Astrocyte (in vitro differentiated cells and primary cell): ENCODE measurements around the gene MARCHF10. TPM values are rescaled to one million over a fixed set of nuclear protein-coding genes. Genes with fewer than 3 reads are reported as not detected.

Source experiments
- DNase-seq: peaks from one replicate; pipeline ENCODE4 v3.0.0-alpha.2; 2010; ENCODE audit warnings: low read depth
- FAIRE-seq: peaks from 2 replicates; lab custom pipeline; 2011; peaks lifted over from hg19 to GRCh38; lab: Jason Lieb, UNC
- H2AFZ ChIP-seq: 2 replicates; pipeline ENCODE4 v1.6.0; 2012; ENCODE audit warnings: low read depth, low read length, inconsistent platforms
- H3K27ac ChIP-seq: 2 replicates; pipeline ENCODE4 v1.5.1; 2011; ENCODE audit warnings: low read depth, low read length, inconsistent platforms
- H3K27me3 ChIP-seq: 2 replicates; pipeline ENCODE4 v1.6.0; 2011; ENCODE audit warnings: low read length, inconsistent platforms; ENCODE audit not compliant: insufficient read depth
- H3K36me3 ChIP-seq: 2 replicates; pipeline ENCODE4 v1.5.1; 2011; ENCODE audit warnings: low read length, inconsistent platforms; ENCODE audit not compliant: insufficient read depth
- H3K4me1 ChIP-seq: 2 replicates; pipeline ENCODE4 v1.5.1; 2011; ENCODE audit warnings: low read length, inconsistent platforms; ENCODE audit not compliant: insufficient read depth
- H3K4me2 ChIP-seq: 2 replicates; pipeline ENCODE4 v1.6.0; 2012; ENCODE audit warnings: low read length, inconsistent platforms
- H3K4me3 ChIP-seq: 2 replicates; pipeline ENCODE4 v1.5.1; 2011; ENCODE audit warnings: low read depth, mild to moderate bottlenecking, low read length, inconsistent platforms; ENCODE audit not compliant: insufficient read depth
- H3K79me2 ChIP-seq: 2 replicates; pipeline ENCODE4 v1.6.0; 2012; ENCODE audit warnings: mild to moderate bottlenecking, low read length, inconsistent platforms; ENCODE audit not compliant: insufficient read depth
- H3K9ac ChIP-seq: 2 replicates; pipeline ENCODE4 v1.6.0; 2012; ENCODE audit warnings: mild to moderate bottlenecking, low read length, inconsistent platforms
- H3K9me3 ChIP-seq: 2 replicates; pipeline ENCODE4 v1.5.1; 2012; ENCODE audit warnings: low read depth, mild to moderate bottlenecking, low read length, inconsistent platforms; ENCODE audit not compliant: insufficient read depth
- H4K20me1 ChIP-seq: 2 replicates; pipeline ENCODE4 v1.6.0; 2012; ENCODE audit warnings: low read length, inconsistent platforms; ENCODE audit not compliant: insufficient read depth
- H3K27ac Mint-ChIP-seq: one replicate; pipeline ENCODE4 v1.8.0; 2021; ENCODE audit warnings: mild to moderate bottlenecking, mixed read lengths; ENCODE audit not compliant: unreplicated experiment
- H3K27me3 Mint-ChIP-seq: one replicate; pipeline ENCODE4 v1.8.0; 2021; ENCODE audit warnings: low read depth, mixed read lengths; ENCODE audit not compliant: unreplicated experiment
- H3K36me3 Mint-ChIP-seq: one replicate; pipeline ENCODE4 v1.8.0; 2021; ENCODE audit warnings: low read depth, mixed read lengths; ENCODE audit not compliant: unreplicated experiment
- H3K4me1 Mint-ChIP-seq: one replicate; pipeline ENCODE4 v1.8.0; 2021; ENCODE audit warnings: low read depth, mixed read lengths; ENCODE audit not compliant: unreplicated experiment
- H3K4me3 Mint-ChIP-seq: one replicate; pipeline ENCODE4 v1.8.0; 2021; ENCODE audit warnings: mild to moderate bottlenecking, moderate library complexity, mixed read lengths; ENCODE audit not compliant: unreplicated experiment
- H3K9me3 Mint-ChIP-seq: one replicate; pipeline ENCODE4 v1.8.0; 2021; ENCODE audit warnings: mild to moderate bottlenecking, mixed read lengths; ENCODE audit not compliant: unreplicated experiment
- EZH2 ChIP-seq: IDR thresholded peaks from 2 replicates; pipeline ENCODE4 v1.6.1; 2012; ENCODE audit warnings: mild to moderate bottlenecking, low read length, inconsistent platforms; ENCODE audit not compliant: insufficient read depth
- total RNA-seq: library from RNA; stranded (reverse); gene quantifications from 2 replicates; pipeline ENCODE4 v1.2.1, GENCODE V29; 2021
- TF ChIP-seq, protein P1 (sequence below): IDR thresholded peaks from 2 replicates; pipeline ENCODE4 v1.5.1; 2011; ENCODE audit warnings: low read depth, mild to moderate bottlenecking, inconsistent platforms, low read length, moderate library complexity; ENCODE audit not compliant: insufficient read depth

The MARCHF10 gene
- total RNA-seq, 1 donor from 2014 or later, result not detected

DNA sequence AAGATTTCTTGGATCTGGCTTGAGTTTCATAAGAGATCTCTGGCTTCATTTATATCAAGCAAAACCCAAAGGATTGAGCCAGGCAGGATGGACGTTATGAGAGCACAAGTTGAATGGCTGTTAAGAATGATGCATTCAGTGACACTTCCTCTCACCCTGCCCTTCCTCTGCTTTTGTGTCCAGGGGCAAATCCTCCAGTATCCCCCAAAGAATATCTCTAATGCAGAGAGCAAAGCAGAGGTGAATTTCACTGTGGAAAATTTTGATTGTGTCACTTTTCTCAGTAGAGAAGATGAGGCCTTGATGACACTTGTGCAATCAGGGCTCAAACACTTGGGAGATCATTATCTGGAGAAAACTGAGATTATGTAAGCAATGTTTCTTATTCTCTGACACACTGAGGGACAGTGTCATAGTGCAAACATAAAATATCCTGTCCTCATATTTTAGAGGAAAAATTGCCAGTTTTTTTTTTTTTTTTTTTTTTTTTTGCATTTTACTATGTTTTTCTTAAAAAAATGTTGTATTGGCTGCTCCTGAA is 25.3 kb downstream of the MARCHF10 start:
- Histone ChIP-seq H3K36me3 (no peaks in the 10 kb centered on the region), H4K20me1 (no peaks in the 10 kb centered on the region), H3K9me3 (no peaks in the 10 kb centered on the region), H2AFZ (no peak overlapping the region), H3K79me2 (no peaks in the 10 kb centered on the region), H3K4me3 (no peak overlapping the region), H3K9ac (no peak overlapping the region), H3K27ac (no peak overlapping the region), H3K27me3 (no peaks in the 10 kb centered on the region), H3K4me1 (peaks cover 40% of the 10 kb centered on the region), H3K4me2 (no peak overlapping the region)
- FAIRE-seq (no peak), DNase-seq (no peak)
- Mint-ChIP-seq H3K9me3 (peaks cover 7% of the 10 kb centered on the region), H3K27me3 (peaks cover 3% of the 10 kb centered on the region), H3K36me3 (no peaks in the 10 kb centered on the region), H3K27ac (peak overlapping the region; percentile 66), H3K4me3 (no peak overlapping the region), H3K4me1 (peaks cover 25% of the 10 kb centered on the region)
- TF ChIP-seq, protein P1, sequence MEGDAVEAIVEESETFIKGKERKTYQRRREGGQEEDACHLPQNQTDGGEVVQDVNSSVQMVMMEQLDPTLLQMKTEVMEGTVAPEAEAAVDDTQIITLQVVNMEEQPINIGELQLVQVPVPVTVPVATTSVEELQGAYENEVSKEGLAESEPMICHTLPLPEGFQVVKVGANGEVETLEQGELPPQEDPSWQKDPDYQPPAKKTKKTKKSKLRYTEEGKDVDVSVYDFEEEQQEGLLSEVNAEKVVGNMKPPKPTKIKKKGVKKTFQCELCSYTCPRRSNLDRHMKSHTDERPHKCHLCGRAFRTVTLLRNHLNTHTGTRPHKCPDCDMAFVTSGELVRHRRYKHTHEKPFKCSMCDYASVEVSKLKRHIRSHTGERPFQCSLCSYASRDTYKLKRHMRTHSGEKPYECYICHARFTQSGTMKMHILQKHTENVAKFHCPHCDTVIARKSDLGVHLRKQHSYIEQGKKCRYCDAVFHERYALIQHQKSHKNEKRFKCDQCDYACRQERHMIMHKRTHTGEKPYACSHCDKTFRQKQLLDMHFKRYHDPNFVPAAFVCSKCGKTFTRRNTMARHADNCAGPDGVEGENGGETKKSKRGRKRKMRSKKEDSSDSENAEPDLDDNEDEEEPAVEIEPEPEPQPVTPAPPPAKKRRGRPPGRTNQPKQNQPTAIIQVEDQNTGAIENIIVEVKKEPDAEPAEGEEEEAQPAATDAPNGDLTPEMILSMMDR, result no peak
- TF ChIP-seq EZH2, result no peak

DNA sequence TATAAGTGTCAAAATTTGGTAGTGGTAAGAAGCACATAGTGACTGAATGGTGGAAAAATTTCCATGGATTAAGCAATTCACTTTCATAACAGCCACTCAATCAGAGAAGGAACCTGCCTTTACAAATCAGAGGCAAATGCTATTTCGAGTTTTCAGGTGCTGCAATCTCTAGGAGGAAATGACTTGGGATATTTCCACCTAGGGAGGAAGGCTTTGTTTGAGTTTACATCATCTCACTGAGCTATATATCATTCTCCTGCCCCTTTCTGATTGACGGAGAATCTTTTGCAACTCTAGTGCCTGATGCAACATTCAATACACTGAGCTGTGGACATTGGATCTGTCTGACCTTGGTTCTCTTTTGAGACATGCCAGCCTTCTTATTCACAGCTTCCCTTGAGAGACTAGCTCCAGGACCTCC is 26.3 kb downstream of the MARCHF10 start:
- Histone ChIP-seq H3K4me3 (no peak overlapping the region), H3K4me2 (no peak overlapping the region), H3K9ac (no peak overlapping the region), H3K4me1 (peaks cover 40% of the 10 kb centered on the region), H2AFZ (no peak overlapping the region), H4K20me1 (no peaks in the 10 kb centered on the region), H3K36me3 (no peaks in the 10 kb centered on the region), H3K79me2 (no peaks in the 10 kb centered on the region), H3K27me3 (no peaks in the 10 kb centered on the region), H3K27ac (peak overlapping the region; percentile 92), H3K9me3 (no peaks in the 10 kb centered on the region)
- H3K27ac Mint-ChIP-seq, result peak overlapping the region; percentile 87
- DNase-seq (peak; percentile 32), FAIRE-seq (no peak)
- peaks cover 25% of the 10 kb centered on the region for H3K4me1 Mint-ChIP-seq
- peaks cover 4% of the 10 kb centered on the region for H3K27me3 Mint-ChIP-seq
- no peak for TF ChIP-seq EZH2
- TF ChIP-seq, protein P1, result no peak
- H3K4me3 Mint-ChIP-seq, result no peak overlapping the region
- peaks cover 7% of the 10 kb centered on the region for H3K9me3 Mint-ChIP-seq
- H3K36me3 Mint-ChIP-seq, result no peaks in the 10 kb centered on the region

DNA sequence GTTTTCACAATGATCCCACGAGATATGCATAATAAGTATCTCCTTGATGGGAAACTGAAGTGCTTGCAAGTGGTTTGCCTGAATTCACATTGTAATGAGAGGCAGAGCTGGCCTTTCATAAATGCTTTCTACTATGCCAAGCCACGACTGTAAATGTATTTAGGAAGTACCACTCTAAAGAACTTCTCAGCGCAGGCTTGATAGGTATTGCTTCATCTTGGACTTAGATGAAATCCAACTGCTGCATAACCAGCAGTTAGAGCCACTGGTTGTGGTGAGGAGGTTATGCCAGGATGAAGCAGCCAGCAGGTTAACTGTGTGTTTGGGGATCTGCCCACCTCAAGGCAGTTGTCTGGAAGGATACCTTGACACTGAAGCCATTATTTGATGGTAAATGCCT is 26.8 kb downstream of the MARCHF10 start:
- FAIRE-seq, result no peak
- no peaks in the 10 kb centered on the region for H4K20me1 ChIP-seq
- H3K27ac Mint-ChIP-seq, result peak overlapping the region; percentile 87
- no peaks in the 10 kb centered on the region for H3K36me3 Mint-ChIP-seq
- H3K27ac ChIP-seq, result peak overlapping the region; percentile 92
- TF ChIP-seq, protein P1, result no peak
- TF ChIP-seq EZH2, result no peak
- no peak overlapping the region for H3K4me3 Mint-ChIP-seq
- H3K4me3 ChIP-seq, result no peak overlapping the region
- peaks cover 4% of the 10 kb centered on the region for H3K27me3 Mint-ChIP-seq
- H3K9ac ChIP-seq, result peak overlapping the region; percentile 10
- peaks cover 40% of the 10 kb centered on the region for H3K4me1 ChIP-seq
- H3K4me2 ChIP-seq, result peak overlapping the region; percentile 22
- H2AFZ ChIP-seq, result peak overlapping the region; percentile 19
- H3K36me3 ChIP-seq, result no peaks in the 10 kb centered on the region
- no peaks in the 10 kb centered on the region for H3K9me3 ChIP-seq
- peaks cover 7% of the 10 kb centered on the region for H3K9me3 Mint-ChIP-seq
- H3K79me2 ChIP-seq, result no peaks in the 10 kb centered on the region
- no peaks in the 10 kb centered on the region for H3K27me3 ChIP-seq
- peaks cover 25% of the 10 kb centered on the region for H3K4me1 Mint-ChIP-seq
- DNase-seq, result peak; percentile 69
